Hepatocyte (in vitro differentiated cells): ENCODE measurements around the gene FAM151B. TPM values are rescaled to one million over a fixed set of nuclear protein-coding genes. Genes with fewer than 3 reads are reported as not detected.

Source experiments
- DNase-seq: peaks from one replicate; pipeline ENCODE4 v3.0.0-alpha.2; 2016; ENCODE audit warnings: low spot score
- H2AFZ ChIP-seq: fragments of 200-600 bp; sonication (generic); 2 replicates; pipeline ENCODE4 v1.6.0; 2016; ENCODE audit warnings: antibody characterized with exemption, mild to moderate bottlenecking
- H3K27ac ChIP-seq: fragments of 200-600 bp; sonication (generic); 2 replicates; pipeline ENCODE4 v1.5.1; 2016; ENCODE audit warnings: mild to moderate bottlenecking
- H3K27me3 ChIP-seq: fragments of 200-600 bp; sonication (generic); 2 replicates; pipeline ENCODE4 v1.6.1; 2016
- H3K36me3 ChIP-seq: fragments of 200-600 bp; sonication (generic); replicated peaks from 2 replicates; pipeline ENCODE4 v1.5.1; 2016; ENCODE audit warnings: low read depth; ENCODE audit not compliant: insufficient read depth
- H3K4me1 ChIP-seq: fragments of 200-600 bp; sonication (generic); 2 replicates; pipeline ENCODE4 v1.5.1; 2016; ENCODE audit warnings: mild to moderate bottlenecking, moderate library complexity; ENCODE audit not compliant: insufficient read depth
- H3K4me2 ChIP-seq: fragments of 200-600 bp; sonication (generic); 2 replicates; pipeline ENCODE4 v1.6.0; 2016
- H3K4me3 ChIP-seq: fragments of 200-600 bp; sonication (generic); 2 replicates; pipeline ENCODE4 v1.5.1; 2016; ENCODE audit warnings: mild to moderate bottlenecking
- H3K79me2 ChIP-seq: fragments of 200-600 bp; sonication (generic); 2 replicates; pipeline ENCODE4 v1.6.0; 2017; ENCODE audit warnings: mild to moderate bottlenecking
- H3K9me2 ChIP-seq: fragments of 200-600 bp; sonication (generic); replicated peaks from 2 replicates; pipeline ENCODE4 v1.6.0; 2017; ENCODE audit warnings: mild to moderate bottlenecking; ENCODE audit not compliant: insufficient read depth
- H3K9me3 ChIP-seq: fragments of 200-600 bp; sonication (generic); 2 replicates; pipeline ENCODE4 v1.5.1; 2016; ENCODE audit warnings: low read depth, mild to moderate bottlenecking
- H4K20me1 ChIP-seq: fragments of 200-600 bp; sonication (generic); 2 replicates; pipeline ENCODE4 v1.6.0; 2016; ENCODE audit warnings: mild to moderate bottlenecking; ENCODE audit not compliant: insufficient read depth, poor library complexity, severe bottlenecking
- CTCF ChIP-seq: fragments of 200-600 bp; sonication (generic); IDR thresholded peaks from 2 replicates; pipeline ENCODE4 v1.5.1; 2016; ENCODE audit warnings: antibody characterized with exemption, mild to moderate bottlenecking; ENCODE audit not compliant: poor library complexity
- EZH2 ChIP-seq: fragments of 200-600 bp; sonication (generic); IDR thresholded peaks from 2 replicates; pipeline ENCODE4 v1.6.1; 2016; ENCODE audit warnings: antibody characterized with exemption, mild to moderate bottlenecking, borderline replicate concordance
- EZH2phosphoT487 ChIP-seq: fragments of 200-600 bp; sonication (generic); IDR thresholded peaks from one replicate; pipeline ENCODE4 v1.6.1; 2018; ENCODE audit warnings: antibody characterized with exemption, mild to moderate bottlenecking, low read depth, moderate library complexity; ENCODE audit not compliant: unreplicated experiment, severe bottlenecking
- WGBS: methylation state at CpG from one replicate; pipeline ENCODE4 v1.1.6; 2016; ENCODE audit warnings: low lambda C conversion rate; ENCODE audit errors: missing lambda C conversion rate; 5-methylcytosine and 5-hydroxymethylcytosine counted together
- polyA plus RNA-seq: library from polyadenylated mRNA; unstranded; fragments of >200 nt; fragmentation: Nextera tagmentation; extraction: Ambion mirVana; gene quantifications from 2 replicates; pipeline ENCODE4 v1.2.1, GENCODE V29; 2016
- total RNA-seq: library from RNA; depleted of rRNA; stranded (reverse); fragments of >200 nt; gene quantifications from 2 replicates; pipeline ENCODE4 v1.2.3, GENCODE V29; 2014

Gene FAM151B
- total and polyA plus RNA-seq, 2 experiments from 2014 or later, result 0.94 to 2.7 TPM

GRCh38 chr5:80502800-80503199, 14.9 kb downstream of the FAM151B start:
- Histone ChIP-seq H3K4me2 (no peak overlapping the region), H3K9me3 (no peaks in the 10 kb centered on the region), H3K9me2 (no peaks in the 10 kb centered on the region), H3K27me3 (no peaks in the 10 kb centered on the region), H3K4me3 (no peak overlapping the region), H4K20me1 (no peaks in the 10 kb centered on the region), H3K36me3 (no peaks in the 10 kb centered on the region), H3K79me2 (no peaks in the 10 kb centered on the region), H3K27ac (no peak overlapping the region), H2AFZ (no peak overlapping the region), H3K4me1 (no peaks in the 10 kb centered on the region)
- no peak for DNase-seq
- TF ChIP-seq EZH2, result no peak
- TF ChIP-seq CTCF, result no peak
- TF ChIP-seq EZH2phosphoT487, result no peak
- 96% methylated on average over 2 of the region's 2 CpGs for WGBS

GRCh38 chr5:80503641-80504040, 15.7 kb downstream of the FAM151B start:
- no peaks in the 10 kb centered on the region for H4K20me1 ChIP-seq
- no peaks in the 10 kb centered on the region for H3K4me1 ChIP-seq
- H2AFZ ChIP-seq, result no peak overlapping the region
- no peak overlapping the region for H3K4me3 ChIP-seq
- H3K27ac ChIP-seq, result no peak overlapping the region
- no peak overlapping the region for H3K4me2 ChIP-seq
- H3K27me3 ChIP-seq, result no peaks in the 10 kb centered on the region
- no peaks in the 10 kb centered on the region for H3K36me3 ChIP-seq
- H3K79me2 ChIP-seq, result no peaks in the 10 kb centered on the region
- no peak for TF ChIP-seq CTCF
- TF ChIP-seq EZH2phosphoT487, result no peak
- no peak for TF ChIP-seq EZH2
- no peaks in the 10 kb centered on the region for H3K9me2 ChIP-seq
- no peak for DNase-seq
- 88% methylated on average over 1 of the region's 1 CpG for WGBS
- H3K9me3 ChIP-seq, result no peaks in the 10 kb centered on the region

- peak; percentile 12 for DNase-seq
- Histone ChIP-seq H3K27me3 (no peaks in the 10 kb centered on the region), H3K27ac (no peak overlapping the region), H4K20me1 (no peaks in the 10 kb centered on the region), H3K9me2 (no peaks in the 10 kb centered on the region), H3K4me3 (no peak overlapping the region), H3K4me1 (no peaks in the 10 kb centered on the region), H3K9me3 (no peaks in the 10 kb centered on the region), H2AFZ (no peak overlapping the region), H3K4me2 (no peak overlapping the region), H3K36me3 (no peaks in the 10 kb centered on the region), H3K79me2 (no peaks in the 10 kb centered on the region)
- WGBS, result 67% methylated on average over 1 of the region's 1 CpG
- TF ChIP-seq CTCF (no peak), EZH2phosphoT487 (no peak), EZH2 (no peak)
Observed at GRCh38 chr5:80504833-80505232, 16.9 kb downstream of the FAM151B start.

- DNase-seq, result no peak
- Histone ChIP-seq H3K9me3 (no peaks in the 10 kb centered on the region), H3K36me3 (no peaks in the 10 kb centered on the region)
Observed at GRCh38 chr5:80507663-80508062, 19.8 kb downstream of the FAM151B start.

More at GRCh38 chr5:80507663-80508062, 19.8 kb downstream of the FAM151B start:
- TF ChIP-seq EZH2 (no peak), EZH2phosphoT487 (no peak), CTCF (no peak)
- Histone ChIP-seq H3K79me2 (no peaks in the 10 kb centered on the region), H2AFZ (no peak overlapping the region), H3K27me3 (no peaks in the 10 kb centered on the region), H4K20me1 (no peaks in the 10 kb centered on the region), H3K4me2 (no peak overlapping the region), H3K4me3 (no peak overlapping the region), H3K4me1 (no peaks in the 10 kb centered on the region), H3K27ac (no peak overlapping the region), H3K9me2 (no peaks in the 10 kb centered on the region)
- 87% methylated on average over 3 of the region's 3 CpGs for WGBS
